Astrocyte of the spinal cord (primary cell): ENCODE results near the gene ZNRF1.

Experiments
- DNase-seq: peaks from one replicate; pipeline ENCODE4 v3.0.0; 2011; ENCODE audit warnings: low read depth, low spot score
- H3K4me3 ChIP-seq: 2 replicates; pipeline ENCODE4 v1.5.1; 2011; ENCODE audit warnings: low read depth, mild to moderate bottlenecking, low read length, moderate library complexity
- CTCF ChIP-seq: IDR thresholded peaks from 2 replicates; pipeline ENCODE4 v1.5.1; 2012; ENCODE audit warnings: low read depth, mild to moderate bottlenecking, low read length, inconsistent platforms
- in situ Hi-C: cut with HindIII; loops from 2 replicates; pipeline ENCODE4 v1.10.0; 2017; ENCODE audit warnings: low sequenced_read_pairs

ZNRF1 gene

GRCh38 chr16:75099075-75099667 is 100.3 kb downstream of the ZNRF1 start:
- DNase-seq = no peak
- H3K4me3 ChIP-seq = no peak overlapping the region
- no peak for TF ChIP-seq CTCF

GRCh38 chr16:75099738-75100602 is 101.1 kb downstream of the ZNRF1 start:
- no peak overlapping the region for H3K4me3 ChIP-seq
- no peak for DNase-seq
- in situ Hi-C loops = no loop called here
- no peak for TF ChIP-seq CTCF

More at GRCh38 chr16:75099075-75099667, 100.3 kb downstream of the ZNRF1 start:
- in situ Hi-C loops = no loop called here

GRCh38 chr16:75100603-75100990 is 101.8 kb downstream of the ZNRF1 start:
- TF ChIP-seq CTCF = no peak
- in situ Hi-C loops = no loop called here
- no peak for DNase-seq
- no peak overlapping the region for H3K4me3 ChIP-seq

- in situ Hi-C loops = no loop called here
- DNase-seq = no peak
- no peak for TF ChIP-seq CTCF
- no peak overlapping the region for H3K4me3 ChIP-seq
Observed at GRCh38 chr16:75101635-75102034, 102.8 kb downstream of the ZNRF1 start.

- no peak for TF ChIP-seq CTCF
- no peak for DNase-seq
- H3K4me3 ChIP-seq = no peak overlapping the region
- in situ Hi-C loops = no loop called here
Observed at GRCh38 chr16:75102595-75102994, 103.8 kb downstream of the ZNRF1 start.

- TF ChIP-seq CTCF = no peak
- in situ Hi-C loops = no loop called here
- no peak for DNase-seq
- H3K4me3 ChIP-seq = no peak overlapping the region
Observed at GRCh38 chr16:75103994-75104393, 105.2 kb downstream of the ZNRF1 start.
